ENCODE measurements around the gene AVL9. TPM values are rescaled to one million over a fixed set of nuclear protein-coding genes. Genes with fewer than 3 reads are reported as not detected.

Gene AVL9
- total and polyA plus RNA-seq, 9 of the 15 experiments (the other 6 are each of a cell fraction or from before 2014, with no cell fraction given) = 6.4 to 66.2 (median 30.1) TPM

GRCh38 chr7:32494946-32495297, 367 bp upstream of the AVL9 start (continued):
- TF ChIP-seq, protein P1, sequence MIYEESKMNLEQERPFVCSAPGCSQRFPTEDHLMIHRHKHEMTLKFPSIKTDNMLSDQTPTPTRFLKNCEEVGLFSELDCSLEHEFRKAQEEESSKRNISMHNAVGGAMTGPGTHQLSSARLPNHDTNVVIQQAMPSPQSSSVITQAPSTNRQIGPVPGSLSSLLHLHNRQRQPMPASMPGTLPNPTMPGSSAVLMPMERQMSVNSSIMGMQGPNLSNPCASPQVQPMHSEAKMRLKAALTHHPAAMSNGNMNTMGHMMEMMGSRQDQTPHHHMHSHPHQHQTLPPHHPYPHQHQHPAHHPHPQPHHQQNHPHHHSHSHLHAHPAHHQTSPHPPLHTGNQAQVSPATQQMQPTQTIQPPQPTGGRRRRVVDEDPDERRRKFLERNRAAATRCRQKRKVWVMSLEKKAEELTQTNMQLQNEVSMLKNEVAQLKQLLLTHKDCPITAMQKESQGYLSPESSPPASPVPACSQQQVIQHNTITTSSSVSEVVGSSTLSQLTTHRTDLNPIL (CRISPR knock-in tag; IDR thresholded peaks at IDR 0.05) = no peak
- TF ChIP-seq C11orf30 (IDR thresholded peaks at IDR 0.05; ENCODE audit: low read depth) = no peak
- TF ChIP-seq MIER1 (IDR thresholded peaks at IDR 0.05; ENCODE audit: low read depth) = peak; percentile 55; the same call in 1 of the 2 replicates
- TF ChIP-seq KLF16 (IDR thresholded peaks at IDR 0.05) = no peak
- no peak for TF ChIP-seq ZBTB49 (CRISPR knock-in tag; IDR thresholded peaks at IDR 0.05; ENCODE audit: borderline replicate concordance)
- TF ChIP-seq CAMTA2 (CRISPR knock-in tag; conservative IDR thresholded peaks at IDR 0.05) = no peak
- no peak for TF ChIP-seq ZNF707 (CRISPR knock-in tag; conservative IDR thresholded peaks at IDR 0.05)
- no peak for TF ChIP-seq L3MBTL2 (IDR thresholded peaks at IDR 0.05)
- TF ChIP-seq, protein P2, sequence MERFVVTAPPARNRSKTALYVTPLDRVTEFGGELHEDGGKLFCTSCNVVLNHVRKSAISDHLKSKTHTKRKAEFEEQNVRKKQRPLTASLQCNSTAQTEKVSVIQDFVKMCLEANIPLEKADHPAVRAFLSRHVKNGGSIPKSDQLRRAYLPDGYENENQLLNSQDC (CRISPR knock-in tag; IDR thresholded peaks at IDR 0.05) = peak; percentile 37; the same call in 1 of the 2 replicates
- no peak; the same call in 1 of the 2 replicates for TF ChIP-seq HBP1 (CRISPR knock-in tag; IDR thresholded peaks at IDR 0.05)
- no peak for TF ChIP-seq MAZ (CRISPR knock-in tag; conservative IDR thresholded peaks at IDR 0.05 in 1 of 2, IDR thresholded peaks at IDR 0.05 in 1 of 2)
- no peak for TF ChIP-seq MXI1 (IDR thresholded peaks at IDR 0.05; ENCODE audit: low read depth, low read length)
- TF ChIP-seq RB1 (IDR thresholded peaks at IDR 0.05; ENCODE audit: low read depth) = no peak
- TF ChIP-seq SPI1 (IDR thresholded peaks at IDR 0.05; ENCODE audit: borderline replicate concordance, low read depth, low read length) = 0 out of 2 replicates have a peak, but pooled peaks have one; percentile 23
- peak; percentile 66 for TF ChIP-seq HDAC3 (IDR thresholded peaks at IDR 0.05; ENCODE audit: borderline replicate concordance, partially characterized antibody)
- TF ChIP-seq, protein P3, sequence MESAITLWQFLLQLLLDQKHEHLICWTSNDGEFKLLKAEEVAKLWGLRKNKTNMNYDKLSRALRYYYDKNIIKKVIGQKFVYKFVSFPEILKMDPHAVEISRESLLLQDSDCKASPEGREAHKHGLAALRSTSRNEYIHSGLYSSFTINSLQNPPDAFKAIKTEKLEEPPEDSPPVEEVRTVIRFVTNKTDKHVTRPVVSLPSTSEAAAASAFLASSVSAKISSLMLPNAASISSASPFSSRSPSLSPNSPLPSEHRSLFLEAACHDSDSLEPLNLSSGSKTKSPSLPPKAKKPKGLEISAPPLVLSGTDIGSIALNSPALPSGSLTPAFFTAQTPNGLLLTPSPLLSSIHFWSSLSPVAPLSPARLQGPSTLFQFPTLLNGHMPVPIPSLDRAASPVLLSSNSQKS (CRISPR knock-in tag; IDR thresholded peaks at IDR 0.05) = no peak
- no peak for TF ChIP-seq ATF6 (CRISPR knock-in tag; IDR thresholded peaks at IDR 0.05)
- TF ChIP-seq PATZ1 (CRISPR knock-in tag; IDR thresholded peaks at IDR 0.05; ENCODE audit: borderline replicate concordance) = no peak

Measured in K562 (cell line).